ENCODE measurements around the gene GNPTG.

GNPTG gene

GRCh38 chr16:1351582-1352362 lies at the start of gene GNPTG, which contains the start of gene TSR3:
Gene GNPTG (plus strand): TSS chr16:1351931. CDS start chr16:1351966, 35 bp downstream.
Gene TSR3 (minus strand): TSS chr16:1351878. CDS start chr16:1351804, 74 bp downstream.
- H3K4me3 ChIP-seq (ENCODE audit: low read length), result peak within 1 kb of the TSS; percentile 89
- H3K9ac ChIP-seq (ENCODE audit: low read length), result peak within 1 kb of the TSS; percentile 62
- H3K9me3 ChIP-seq (ENCODE audit: control insufficient read depth, low read depth, low read length), result no peaks in the 10 kb centered on the region
- no peaks in the 10 kb centered on the region for H3K27me3 ChIP-seq (ENCODE audit: control insufficient read depth, insufficient read depth, low read length)
- peaks cover 3% of the 10 kb centered on the region for H3K4me1 ChIP-seq (ENCODE audit: control insufficient read depth, low read depth, low read length)
- no peak within 1 kb of the TSS for H3K27ac ChIP-seq (ENCODE audit: low read length)
- H3K36me3 ChIP-seq (ENCODE audit: control insufficient read depth, low read depth, low read length), result peaks cover 13% of the 10 kb centered on the region

- Histone ChIP-seq H3K27me3 (ENCODE audit: control insufficient read depth, insufficient read depth, low read length) (peaks cover under 1% of the 10 kb centered on the region), H3K9ac (ENCODE audit: low read length) (no peak overlapping the region), H3K4me3 (ENCODE audit: low read length) (no peak overlapping the region), H3K9me3 (ENCODE audit: control insufficient read depth, low read depth, low read length) (no peaks in the 10 kb centered on the region), H3K36me3 (ENCODE audit: control insufficient read depth, low read depth, low read length) (no peaks in the 10 kb centered on the region), H3K27ac (ENCODE audit: low read length) (no peak overlapping the region), H3K4me1 (ENCODE audit: control insufficient read depth, low read depth, low read length) (peaks cover 5% of the 10 kb centered on the region)
These were observed 45.9 kb upstream of the GNPTG start for GRCh38 chr16:1305823-1306222.

GRCh38 chr16:1306334-1306733 lies 45.4 kb upstream of the GNPTG start:
- H3K4me3 ChIP-seq (ENCODE audit: low read length), result no peak overlapping the region
- no peak overlapping the region for H3K27ac ChIP-seq (ENCODE audit: low read length)
- H3K4me1 ChIP-seq (ENCODE audit: control insufficient read depth, low read depth, low read length), result peaks cover 7% of the 10 kb centered on the region
- H3K9ac ChIP-seq (ENCODE audit: low read length), result no peak overlapping the region
- H3K36me3 ChIP-seq (ENCODE audit: control insufficient read depth, low read depth, low read length), result no peaks in the 10 kb centered on the region
- no peaks in the 10 kb centered on the region for H3K9me3 ChIP-seq (ENCODE audit: control insufficient read depth, low read depth, low read length)
- H3K27me3 ChIP-seq (ENCODE audit: control insufficient read depth, insufficient read depth, low read length), result no peaks in the 10 kb centered on the region

- H3K9me3 ChIP-seq (ENCODE audit: control insufficient read depth, low read depth, low read length), result no peaks in the 10 kb centered on the region
- no peaks in the 10 kb centered on the region for H3K27me3 ChIP-seq (ENCODE audit: control insufficient read depth, insufficient read depth, low read length)
- H3K4me3 ChIP-seq (ENCODE audit: low read length), result peak overlapping the region; percentile 90
- peak overlapping the region; percentile 99 for H3K9ac ChIP-seq (ENCODE audit: low read length)
- H3K27ac ChIP-seq (ENCODE audit: low read length), result peak overlapping the region; percentile 45
- peaks cover 7% of the 10 kb centered on the region for H3K4me1 ChIP-seq (ENCODE audit: control insufficient read depth, low read depth, low read length)
- H3K36me3 ChIP-seq (ENCODE audit: control insufficient read depth, low read depth, low read length), result peaks cover 4% of the 10 kb centered on the region
These were observed 43.4 kb upstream of the GNPTG start for GRCh38 chr16:1308036-1308976.

GRCh38 chr16:1308977-1309885 lies 42.5 kb upstream of the GNPTG start, which contains the start of gene UBE2I:
Gene UBE2I (plus strand): TSS chr16:1309636. CDS start chr16:1314031, 4,395 bp downstream.
- Histone ChIP-seq H3K27me3 (ENCODE audit: control insufficient read depth, insufficient read depth, low read length) (no peaks in the 10 kb centered on the region), H3K9ac (ENCODE audit: low read length) (peak within 1 kb of the TSS; percentile 99), H3K9me3 (ENCODE audit: control insufficient read depth, low read depth, low read length) (no peaks in the 10 kb centered on the region), H3K27ac (ENCODE audit: low read length) (peak within 1 kb of the TSS; percentile 100), H3K4me3 (ENCODE audit: low read length) (peak within 1 kb of the TSS; percentile 92), H3K4me1 (ENCODE audit: control insufficient read depth, low read depth, low read length) (peaks cover 3% of the 10 kb centered on the region), H3K36me3 (ENCODE audit: control insufficient read depth, low read depth, low read length) (peaks cover 10% of the 10 kb centered on the region)

- peak overlapping the region; percentile 92 for H3K4me3 ChIP-seq (ENCODE audit: low read length)
- no peaks in the 10 kb centered on the region for H3K27me3 ChIP-seq (ENCODE audit: control insufficient read depth, insufficient read depth, low read length)
- H3K27ac ChIP-seq (ENCODE audit: low read length), result no peak overlapping the region
- no peaks in the 10 kb centered on the region for H3K9me3 ChIP-seq (ENCODE audit: control insufficient read depth, low read depth, low read length)
- H3K36me3 ChIP-seq (ENCODE audit: control insufficient read depth, low read depth, low read length), result peaks cover 19% of the 10 kb centered on the region
- H3K9ac ChIP-seq (ENCODE audit: low read length), result peak overlapping the region; percentile 71
- peaks cover 3% of the 10 kb centered on the region for H3K4me1 ChIP-seq (ENCODE audit: control insufficient read depth, low read depth, low read length)
These were observed 41.6 kb upstream of the GNPTG start for GRCh38 chr16:1309888-1310831.

- peak overlapping the region; percentile 71 for H3K9ac ChIP-seq (ENCODE audit: low read length)
- peaks cover 3% of the 10 kb centered on the region for H3K4me1 ChIP-seq (ENCODE audit: control insufficient read depth, low read depth, low read length)
- H3K9me3 ChIP-seq (ENCODE audit: control insufficient read depth, low read depth, low read length), result no peaks in the 10 kb centered on the region
- H3K27me3 ChIP-seq (ENCODE audit: control insufficient read depth, insufficient read depth, low read length), result no peaks in the 10 kb centered on the region
- peaks cover 25% of the 10 kb centered on the region for H3K36me3 ChIP-seq (ENCODE audit: control insufficient read depth, low read depth, low read length)
- no peak overlapping the region for H3K27ac ChIP-seq (ENCODE audit: low read length)
- peak overlapping the region; percentile 92 for H3K4me3 ChIP-seq (ENCODE audit: low read length)
These were observed 40.9 kb upstream of the GNPTG start for GRCh38 chr16:1310832-1311200.

- H3K9me3 ChIP-seq (ENCODE audit: control insufficient read depth, low read depth, low read length), result no peaks in the 10 kb centered on the region
- H3K4me1 ChIP-seq (ENCODE audit: control insufficient read depth, low read depth, low read length), result peaks cover 3% of the 10 kb centered on the region
- no peaks in the 10 kb centered on the region for H3K27me3 ChIP-seq (ENCODE audit: control insufficient read depth, insufficient read depth, low read length)
- H3K27ac ChIP-seq (ENCODE audit: low read length), result no peak overlapping the region
- peak overlapping the region; percentile 71 for H3K9ac ChIP-seq (ENCODE audit: low read length)
- H3K4me3 ChIP-seq (ENCODE audit: low read length), result peak overlapping the region; percentile 92
- peaks cover 30% of the 10 kb centered on the region for H3K36me3 ChIP-seq (ENCODE audit: control insufficient read depth, low read depth, low read length)
These were observed 40.5 kb upstream of the GNPTG start for GRCh38 chr16:1311212-1311737.

- peak overlapping the region; percentile 9 for H3K9ac ChIP-seq (ENCODE audit: low read length)
- peak overlapping the region; percentile 92 for H3K4me3 ChIP-seq (ENCODE audit: low read length)
- H3K36me3 ChIP-seq (ENCODE audit: control insufficient read depth, low read depth, low read length), result peaks cover 36% of the 10 kb centered on the region
- no peaks in the 10 kb centered on the region for H3K27me3 ChIP-seq (ENCODE audit: control insufficient read depth, insufficient read depth, low read length)
- no peak overlapping the region for H3K27ac ChIP-seq (ENCODE audit: low read length)
- H3K9me3 ChIP-seq (ENCODE audit: control insufficient read depth, low read depth, low read length), result no peaks in the 10 kb centered on the region
- peaks cover 3% of the 10 kb centered on the region for H3K4me1 ChIP-seq (ENCODE audit: control insufficient read depth, low read depth, low read length)
These were observed 39.8 kb upstream of the GNPTG start for GRCh38 chr16:1311738-1312466.

All from iPS-18a (cell line).